Mesenchymal stem cell (in vitro differentiated cells and primary cell): ENCODE measurements around the gene SPEN.
A peak's percentile ranks its signal among the peaks of the same experiment; 100 is the strongest.

Source experiments
- DNase-seq: peaks from one replicate; pipeline ENCODE4 v3.0.0-alpha.2; 2013
- H2AFZ ChIP-seq: one replicate; pipeline ENCODE4 v1.6.1; 2013; ENCODE audit warnings: low read depth, mild to moderate bottlenecking, control low read depth, inconsistent platforms, low read length, moderate library complexity
- H2AK5ac ChIP-seq: 2 replicates; pipeline ENCODE4 v1.6.1; 2013; ENCODE audit warnings: low read length, moderate library complexity, mild to moderate bottlenecking, inconsistent platforms; ENCODE audit not compliant: severe bottlenecking
- H2BK120ac ChIP-seq: one replicate; pipeline ENCODE4 v1.6.1; 2013; ENCODE audit warnings: low read depth, mild to moderate bottlenecking, inconsistent platforms, low read length, moderate library complexity
- H2BK12ac ChIP-seq, 2 experiments: one replicate each; pipeline ENCODE4 v1.6.1; 2013; ENCODE audit warnings: inconsistent platforms in 2 of 2, low read length in 2 of 2, mild to moderate bottlenecking in 2 of 2, moderate library complexity in 2 of 2, control low read depth in 1 of 2
- H2BK15ac ChIP-seq: one replicate; pipeline ENCODE4 v1.6.1; 2013; ENCODE audit warnings: mild to moderate bottlenecking, low read depth, inconsistent platforms; ENCODE audit not compliant: poor library complexity, severe bottlenecking
- H2BK5ac ChIP-seq: 2 replicates; pipeline ENCODE4 v1.6.1; 2013; ENCODE audit warnings: low read depth, mild to moderate bottlenecking, low read length, control low read depth, inconsistent platforms; ENCODE audit not compliant: poor library complexity, severe bottlenecking
- H3K14ac ChIP-seq, 2 experiments: one replicate each; pipeline ENCODE4 v1.6.1; 2013; ENCODE audit warnings: inconsistent platforms in 2 of 2, low read length in 2 of 2, control low read depth in 1 of 2, mild to moderate bottlenecking in 1 of 2, moderate library complexity in 1 of 2
- H3K18ac ChIP-seq, 2 experiments: one replicate each; pipeline ENCODE4 v1.6.1; 2013; ENCODE audit warnings: inconsistent platforms in 2 of 2, low read length in 2 of 2, control low read depth in 1 of 2, low read depth in 1 of 2, mild to moderate bottlenecking in 1 of 2
- H3K23ac ChIP-seq, 2 experiments: one replicate each; pipeline ENCODE4 v1.6.1; 2013; ENCODE audit warnings: inconsistent platforms in 2 of 2, low read length in 2 of 2, mild to moderate bottlenecking in 2 of 2, moderate library complexity in 2 of 2, control low read depth in 1 of 2
- H3K27ac ChIP-seq: 2 replicates; pipeline ENCODE4 v1.5.1; 2013; ENCODE audit warnings: mild to moderate bottlenecking, moderate library complexity, low read length, control low read depth, inconsistent platforms; ENCODE audit not compliant: poor library complexity, severe bottlenecking
- H3K27me3 ChIP-seq, 2 experiments: 2 replicates each; pipeline versions ENCODE4 v1.6.1 to v1.7.0; 2013; ENCODE audit warnings: low read length in 2 of 2, mild to moderate bottlenecking in 2 of 2, moderate library complexity in 2 of 2, control low read depth in 1 of 2, inconsistent platforms in 1 of 2; ENCODE audit not compliant: control insufficient read depth in 1 of 2, insufficient read depth in 1 of 2
- H3K36me3 ChIP-seq, 2 experiments: 2 replicates each; pipeline versions ENCODE4 v1.6.1 to v1.7.0; 2013; ENCODE audit warnings: low read length in 2 of 2, control low read depth in 1 of 2, inconsistent platforms in 1 of 2, low read depth in 1 of 2, mild to moderate bottlenecking in 1 of 2; ENCODE audit not compliant: insufficient read depth in 2 of 2, control insufficient read depth in 1 of 2
- H3K4ac ChIP-seq, 2 experiments: one replicate each; pipeline ENCODE4 v1.6.1; 2013; ENCODE audit warnings: inconsistent platforms in 2 of 2, low read length in 2 of 2, mild to moderate bottlenecking in 2 of 2, moderate library complexity in 2 of 2, control low read depth in 1 of 2, low read depth in 1 of 2
- H3K4me1 ChIP-seq: 2 replicates; pipeline ENCODE4 v1.6.1; 2013; ENCODE audit warnings: low read depth, low read length, control low read depth; ENCODE audit not compliant: control insufficient read depth, insufficient read depth
- H3K4me2 ChIP-seq: 2 replicates; pipeline ENCODE4 v1.6.1; 2013; ENCODE audit warnings: low read length, mild to moderate bottlenecking, inconsistent platforms; ENCODE audit not compliant: poor library complexity, severe bottlenecking
- H3K4me3 ChIP-seq, 2 experiments: 2 replicates each; pipeline versions ENCODE4 v1.5.1 to v1.7.0; 2013; ENCODE audit warnings: low read length in 2 of 2, mild to moderate bottlenecking in 2 of 2, control low read depth in 1 of 2, low read depth in 1 of 2; ENCODE audit not compliant: insufficient read depth in 1 of 2
- H3K79me1 ChIP-seq: replicated peaks from 2 replicates; pipeline ENCODE4 v1.6.1; 2013; ENCODE audit warnings: mild to moderate bottlenecking, control low read depth, low read length, inconsistent platforms; ENCODE audit not compliant: poor library complexity, severe bottlenecking
- H3K9ac ChIP-seq: 2 replicates; pipeline ENCODE4 v1.7.0; 2013; ENCODE audit warnings: mild to moderate bottlenecking, low read length, moderate library complexity
- H3K9me3 ChIP-seq: 2 replicates; pipeline ENCODE4 v1.7.0; 2013; ENCODE audit warnings: mild to moderate bottlenecking, low read length; ENCODE audit not compliant: control insufficient read depth
- H4K8ac ChIP-seq: one replicate; pipeline ENCODE4 v1.6.1; 2013; ENCODE audit warnings: inconsistent platforms, mild to moderate bottlenecking, low read length, moderate library complexity
- H4K91ac ChIP-seq: one replicate; pipeline ENCODE4 v1.6.1; 2013; ENCODE audit warnings: mild to moderate bottlenecking, low read length, inconsistent platforms
- WGBS: methylation state at CpG from one replicate; pipeline ENCODE4 v1.1.7; 2013; ENCODE audit warnings: mixed read lengths; 5-methylcytosine and 5-hydroxymethylcytosine counted together

SPEN gene

GRCh38 chr1:15959827-15960446 lies 112.4 kb downstream of the SPEN start:
- Histone ChIP-seq H3K4me1 (peaks cover 29% of the 10 kb centered on the region), H2BK5ac (no peak overlapping the region)

DNA sequence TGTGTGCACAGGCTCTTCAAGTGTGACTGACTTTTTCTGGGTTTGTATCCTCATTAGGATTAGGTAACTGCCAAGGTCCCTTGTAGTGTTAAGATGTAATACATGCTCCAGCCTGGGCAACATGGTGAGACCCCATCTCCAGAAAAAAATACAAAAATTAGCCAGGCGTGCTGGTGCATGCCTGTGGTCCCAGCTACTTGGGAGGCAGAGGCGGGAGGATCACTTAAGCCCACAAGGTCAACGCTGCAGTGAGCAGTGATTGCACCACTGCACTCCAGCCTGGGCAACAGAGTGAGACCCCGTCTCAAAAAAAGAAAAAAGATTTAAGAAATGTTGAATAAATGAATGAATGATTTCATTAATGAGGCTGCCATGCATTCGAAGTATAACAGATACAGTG lies 113.3 kb downstream of the SPEN start:
- Histone ChIP-seq H3K36me3 (peaks cover 8 to 13% of the 10 kb centered on the region in 2 experiments), H4K91ac (no peak overlapping the region), H3K4ac (no peak overlapping the region), H3K9me3 (no peaks in the 10 kb centered on the region), H2AFZ (no peak overlapping the region), H3K18ac (no peak overlapping the region), H2BK15ac (no peak overlapping the region), H3K27ac (no peak overlapping the region), H3K27me3 (no peaks in the 10 kb centered on the region), H3K4me3 (no peak overlapping the region), H2BK5ac (no peak overlapping the region), H3K14ac (no peak overlapping the region), H2BK120ac (no peak overlapping the region), H4K8ac (no peak overlapping the region), H3K23ac (no peak overlapping the region), H3K4me2 (no peak overlapping the region), H3K79me1 (peaks cover 15% of the 10 kb centered on the region), H2AK5ac (no peak overlapping the region), H3K9ac (no peak overlapping the region), H2BK12ac (no peak overlapping the region), H3K4me1 (peaks cover 30% of the 10 kb centered on the region)
- no peak for DNase-seq
- WGBS: 97% methylated on average over 4 of the region's 5 CpGs

More at GRCh38 chr1:15959827-15960446, 112.4 kb downstream of the SPEN start:
- DNase-seq: no peak
- no peak overlapping the region for H3K18ac ChIP-seq
- H3K27ac ChIP-seq: no peak overlapping the region
- no peak overlapping the region for H2AK5ac ChIP-seq
- no peak overlapping the region for H4K91ac ChIP-seq
- peaks cover 15% of the 10 kb centered on the region for H3K79me1 ChIP-seq
- H3K9ac ChIP-seq: no peak overlapping the region
- no peak overlapping the region for H2AFZ ChIP-seq
- no peak overlapping the region for H2BK12ac ChIP-seq
- peak overlapping the region in 1 of 2 experiments; percentile 40 for H3K23ac ChIP-seq
- H4K8ac ChIP-seq: no peak overlapping the region
- H3K36me3 ChIP-seq: peaks cover 8 to 13% of the 10 kb centered on the region in 2 experiments
- H2BK15ac ChIP-seq: no peak overlapping the region
- H3K27me3 ChIP-seq: no peaks in the 10 kb centered on the region
- H3K9me3 ChIP-seq: no peaks in the 10 kb centered on the region
- no peak overlapping the region for H3K14ac ChIP-seq
- no peak overlapping the region for H2BK120ac ChIP-seq
- H3K4ac ChIP-seq: no peak overlapping the region
- 96% methylated on average over 8 of the region's 8 CpGs for WGBS
- no peak overlapping the region for H3K4me3 ChIP-seq
- H3K4me2 ChIP-seq: no peak overlapping the region

GRCh38 chr1:15961492-15961891 lies 114.0 kb downstream of the SPEN start:
- Histone ChIP-seq H3K79me1 (peaks cover 15% of the 10 kb centered on the region), H4K91ac (no peak overlapping the region), H2AFZ (no peak overlapping the region), H3K27me3 (no peaks in the 10 kb centered on the region), H3K14ac (no peak overlapping the region), H3K4me2 (no peak overlapping the region), H2AK5ac (no peak overlapping the region), H2BK5ac (no peak overlapping the region), H3K9ac (no peak overlapping the region), H3K4me1 (peaks cover 32% of the 10 kb centered on the region), H3K27ac (no peak overlapping the region), H4K8ac (no peak overlapping the region), H3K36me3 (peaks cover 8 to 13% of the 10 kb centered on the region in 2 experiments), H3K4ac (no peak overlapping the region), H2BK15ac (no peak overlapping the region), H3K23ac (no peak overlapping the region), H3K18ac (no peak overlapping the region), H2BK120ac (no peak overlapping the region), H2BK12ac (no peak overlapping the region), H3K9me3 (no peaks in the 10 kb centered on the region), H3K4me3 (no peak overlapping the region)
- DNase-seq: no peak
- WGBS: 79% methylated on average over 10 of the region's 11 CpGs

DNA sequence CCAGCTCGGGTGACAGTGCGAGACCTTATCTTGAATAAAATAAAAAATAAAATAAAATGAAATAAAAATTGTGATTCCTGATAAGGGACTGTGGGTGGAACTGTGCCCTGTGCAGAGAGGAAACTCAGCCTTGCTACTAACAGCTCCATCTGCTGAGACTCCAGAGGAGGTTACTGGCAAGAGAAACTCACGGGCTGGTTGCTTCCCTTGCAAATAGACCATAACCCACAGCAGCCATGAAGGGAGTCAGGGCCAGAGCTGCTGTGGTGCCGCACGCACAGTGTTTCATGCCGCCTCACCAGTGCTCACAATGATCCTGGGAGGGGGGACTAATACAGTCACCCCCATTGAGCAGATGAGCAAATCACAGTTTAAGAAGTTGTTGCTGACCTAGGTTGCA lies 114.7 kb downstream of the SPEN start:
- H3K9ac ChIP-seq: no peak overlapping the region
- no peak overlapping the region for H2AK5ac ChIP-seq
- no peaks in the 10 kb centered on the region for H3K9me3 ChIP-seq
- H3K27me3 ChIP-seq: no peaks in the 10 kb centered on the region
- H3K4me2 ChIP-seq: no peak overlapping the region
- H2AFZ ChIP-seq: no peak overlapping the region
- peaks cover 37% of the 10 kb centered on the region for H3K4me1 ChIP-seq
- H2BK5ac ChIP-seq: no peak overlapping the region
- no peak overlapping the region for H3K14ac ChIP-seq
- no peak for DNase-seq
- H3K4me3 ChIP-seq: no peak overlapping the region
- peaks cover 18% of the 10 kb centered on the region for H3K79me1 ChIP-seq
- no peak overlapping the region for H3K27ac ChIP-seq
- H3K36me3 ChIP-seq: peaks cover 8 to 13% of the 10 kb centered on the region in 2 experiments
- H2BK120ac ChIP-seq: no peak overlapping the region
- H3K4ac ChIP-seq: no peak overlapping the region
- H2BK12ac ChIP-seq: no peak overlapping the region
- no peak overlapping the region for H2BK15ac ChIP-seq
- H4K8ac ChIP-seq: peak overlapping the region; percentile 47
- WGBS: 93% methylated on average over 4 of the region's 6 CpGs
- no peak overlapping the region for H4K91ac ChIP-seq
- H3K23ac ChIP-seq: no peak overlapping the region
- H3K18ac ChIP-seq: peak overlapping the region in 1 of 2 experiments; percentile 24
